Measurements from ENCODE around the gene NEK9.
"Not testable (repeated sequence)": the region's sequence is repeated elsewhere in the genome, so short reads cannot be mapped to it uniquely, and the experiment has no call there.

Gene NEK9

DNA sequence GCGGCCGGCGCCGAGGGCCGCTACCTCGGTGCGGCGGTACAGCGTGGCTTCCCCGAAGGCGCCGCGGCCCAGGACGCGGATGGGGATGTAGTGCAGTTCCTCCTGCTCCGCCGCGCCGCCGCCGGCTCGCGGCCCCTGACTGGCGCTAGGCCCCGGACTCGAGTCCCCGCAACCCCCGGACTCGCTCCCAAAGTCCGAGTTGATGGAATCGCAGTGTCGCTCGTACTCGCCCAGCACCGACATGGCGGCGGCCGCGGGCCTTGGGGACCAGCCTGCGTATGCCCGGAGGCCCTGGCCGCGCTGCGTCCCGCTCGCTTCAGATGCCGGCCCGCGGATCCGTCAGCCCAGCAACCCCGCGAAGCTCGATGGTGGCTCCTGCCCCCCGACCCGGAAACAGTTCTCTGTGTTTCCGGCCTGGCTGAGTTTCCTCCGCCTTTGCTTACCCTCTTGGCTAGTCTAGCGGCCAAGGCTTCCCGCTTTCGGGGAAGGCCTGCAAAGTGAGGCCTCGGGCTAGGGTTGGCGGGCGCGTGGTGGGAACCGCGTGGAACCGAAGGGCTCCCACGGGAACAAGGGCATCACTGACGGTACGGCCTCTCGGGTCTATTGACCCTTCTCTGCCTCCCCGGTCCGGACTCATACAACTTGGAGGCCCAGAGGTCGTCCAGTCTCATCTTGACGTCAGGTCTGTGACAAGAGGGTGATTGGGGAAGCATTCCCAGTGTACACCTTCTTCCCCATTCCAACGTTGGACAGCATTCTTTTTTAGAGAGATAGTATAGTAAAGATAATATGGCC lies at the start of gene NEK9:
TSS of gene NEK9 (minus strand) at position 370 of the 795 bp plus-strand sequence. CDS start at position 243, 127 bp downstream.
- ATAC-seq (peak; percentile 95), DNase-seq (peak; percentile 91)

DNA sequence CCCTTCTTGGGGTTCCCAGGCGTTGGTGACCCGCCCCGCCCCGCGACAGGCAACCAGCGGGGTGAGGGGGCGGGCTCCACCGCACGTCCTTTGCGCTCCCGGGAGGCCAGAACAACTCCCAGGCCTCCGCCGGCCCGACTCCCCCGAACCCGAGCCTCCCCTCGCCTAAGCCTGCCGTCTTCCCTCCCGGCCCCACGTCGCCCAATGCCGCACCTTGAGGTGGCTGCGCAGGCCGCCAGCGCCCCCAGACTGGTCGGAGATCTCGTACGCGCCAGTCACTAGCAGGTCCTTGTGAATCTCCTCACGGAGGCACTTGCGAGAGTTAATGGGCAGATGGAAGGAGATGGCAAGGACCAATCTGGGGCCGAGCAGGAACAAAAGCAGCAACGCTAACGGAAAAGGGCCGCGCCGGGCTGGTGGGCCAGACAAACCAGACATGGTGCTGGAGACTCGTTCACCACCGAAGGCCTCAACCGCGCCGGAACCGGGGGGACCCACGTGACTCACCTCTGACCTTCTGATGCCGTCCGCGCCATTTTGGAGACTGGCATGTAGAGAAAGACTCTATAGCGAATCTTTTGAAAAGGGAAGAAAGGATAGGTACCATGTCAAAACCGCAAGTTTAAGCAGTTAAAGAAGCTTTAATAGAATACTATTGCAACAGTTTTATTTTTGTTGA lies 49.4 kb upstream of the NEK9 start, which contains the start of gene TMED10:
TSS of gene TMED10 (minus strand) at position 471 of the 679 bp plus-strand sequence. CDS start at position 438, 33 bp downstream.
- ATAC-seq (peak; percentile 84), DNase-seq (peak; percentile 90)

DNA sequence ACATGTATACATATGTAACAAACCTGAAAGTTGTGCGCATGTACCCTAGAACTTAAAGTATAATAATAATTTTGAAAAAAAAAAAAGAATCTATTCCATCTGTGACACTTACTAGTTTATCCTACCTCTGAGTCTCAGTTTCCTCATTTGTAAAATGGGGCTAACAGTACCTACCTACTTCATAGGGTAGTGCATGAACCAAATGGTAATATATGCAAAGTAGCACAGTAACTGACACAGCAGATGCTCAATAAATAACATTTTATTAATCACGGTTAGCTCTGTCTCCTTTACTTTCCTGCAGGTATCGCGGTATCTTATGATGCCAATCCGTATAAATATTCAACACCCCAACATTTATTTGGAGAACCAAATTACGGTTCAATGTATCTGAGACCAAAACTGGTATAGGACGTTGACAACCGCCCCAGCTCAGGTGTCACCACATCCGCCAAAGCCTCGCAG lies 48.9 kb upstream of the NEK9 start:
- no peak for ATAC-seq
- no peak for DNase-seq

DNA sequence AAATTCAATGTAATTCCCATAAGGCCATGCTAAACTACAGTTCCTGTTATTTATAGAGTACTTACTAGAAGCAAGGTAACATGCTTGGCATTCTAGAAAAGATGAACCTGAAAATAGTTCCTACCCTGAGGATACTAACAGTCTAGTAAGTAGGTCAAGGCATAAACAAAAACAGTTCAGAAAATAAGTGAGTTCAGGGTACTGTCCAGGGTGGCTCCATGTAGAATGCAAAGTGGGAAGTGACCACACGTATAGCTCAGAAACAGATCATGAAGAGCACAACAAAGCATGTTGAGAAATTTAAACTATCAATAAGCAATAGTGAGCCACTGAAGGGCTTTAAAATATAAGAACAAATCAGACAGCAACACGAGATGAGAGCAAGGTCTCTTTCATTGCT lies 47.2 kb upstream of the NEK9 start:
- DNase-seq (no peak), ATAC-seq (no peak)

DNA sequence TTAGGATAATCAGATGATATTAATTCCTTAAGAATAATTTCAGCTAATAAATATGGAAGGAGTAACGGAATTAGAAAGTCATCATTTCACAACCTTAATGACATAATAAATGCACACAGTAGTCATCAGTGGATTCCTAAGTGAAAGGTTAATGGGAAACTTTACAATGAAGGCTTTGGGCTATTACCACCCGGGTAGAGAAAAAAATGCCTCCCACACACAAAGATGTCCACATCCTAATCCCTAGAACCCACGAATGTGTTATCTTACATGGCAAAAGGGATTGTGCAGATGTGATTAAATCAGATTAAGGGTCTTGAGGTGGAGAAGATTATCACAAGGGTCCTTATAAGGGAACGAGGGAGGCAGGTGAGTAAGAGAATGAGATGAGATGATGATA lies 43.9 kb upstream of the NEK9 start:
- ATAC-seq (no peak), DNase-seq (no peak)

DNA sequence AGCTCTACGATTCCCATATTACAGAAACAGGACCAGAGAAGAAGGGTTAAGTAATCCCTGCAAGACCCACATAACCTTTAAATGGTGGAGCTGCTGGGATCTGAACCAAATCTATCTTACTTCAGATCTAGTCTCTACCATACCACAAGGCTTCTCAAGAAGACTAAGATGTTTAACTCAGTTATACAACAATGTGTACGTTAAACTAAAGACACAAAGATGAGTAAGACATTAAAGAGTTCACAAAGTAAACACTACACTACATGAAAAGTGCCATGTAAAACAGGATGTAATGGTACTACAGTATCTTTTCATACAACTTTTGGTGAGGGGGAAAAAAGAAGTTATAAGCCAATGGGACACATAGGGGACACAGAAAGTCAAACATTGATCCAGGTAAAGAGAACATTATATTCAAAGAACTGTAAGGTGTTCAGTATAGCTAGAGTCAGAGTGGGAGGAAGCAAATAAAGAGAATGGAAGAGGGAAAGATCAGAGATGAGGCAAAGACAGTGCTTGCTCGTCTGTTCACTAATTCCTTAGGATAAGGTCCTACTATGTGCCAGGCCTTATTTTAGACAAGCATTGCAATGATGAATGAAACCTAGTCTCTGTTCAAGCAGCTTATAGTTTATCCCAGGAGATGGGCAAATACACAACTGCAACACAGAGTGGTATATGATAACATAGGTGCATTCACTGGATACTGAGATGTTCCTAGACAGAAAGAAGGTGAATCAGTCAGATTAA lies 41.9 kb upstream of the NEK9 start:
- DNase-seq (no peak), ATAC-seq (no peak)

DNA sequence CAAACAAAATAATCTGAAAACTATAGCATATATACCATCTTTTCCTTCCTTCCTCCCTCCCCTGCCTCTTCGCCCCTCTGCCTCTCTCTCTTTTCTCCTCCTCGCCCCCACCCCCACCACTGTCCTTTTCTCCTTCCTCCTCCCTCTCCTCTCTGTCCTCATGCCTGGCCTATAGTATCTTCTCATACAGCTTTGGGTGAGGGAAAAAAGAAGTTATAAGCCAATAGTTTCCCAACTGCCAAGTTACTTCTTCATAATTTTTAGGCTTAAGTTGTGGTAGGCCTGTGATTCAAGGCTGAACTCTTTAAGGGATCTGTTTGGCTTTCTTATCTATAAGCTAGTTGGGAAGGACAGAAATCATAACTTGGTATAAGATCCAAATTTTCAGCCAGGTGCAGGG lies 40.5 kb upstream of the NEK9 start:
- DNase-seq (no peak), ATAC-seq (no peak)

DNA sequence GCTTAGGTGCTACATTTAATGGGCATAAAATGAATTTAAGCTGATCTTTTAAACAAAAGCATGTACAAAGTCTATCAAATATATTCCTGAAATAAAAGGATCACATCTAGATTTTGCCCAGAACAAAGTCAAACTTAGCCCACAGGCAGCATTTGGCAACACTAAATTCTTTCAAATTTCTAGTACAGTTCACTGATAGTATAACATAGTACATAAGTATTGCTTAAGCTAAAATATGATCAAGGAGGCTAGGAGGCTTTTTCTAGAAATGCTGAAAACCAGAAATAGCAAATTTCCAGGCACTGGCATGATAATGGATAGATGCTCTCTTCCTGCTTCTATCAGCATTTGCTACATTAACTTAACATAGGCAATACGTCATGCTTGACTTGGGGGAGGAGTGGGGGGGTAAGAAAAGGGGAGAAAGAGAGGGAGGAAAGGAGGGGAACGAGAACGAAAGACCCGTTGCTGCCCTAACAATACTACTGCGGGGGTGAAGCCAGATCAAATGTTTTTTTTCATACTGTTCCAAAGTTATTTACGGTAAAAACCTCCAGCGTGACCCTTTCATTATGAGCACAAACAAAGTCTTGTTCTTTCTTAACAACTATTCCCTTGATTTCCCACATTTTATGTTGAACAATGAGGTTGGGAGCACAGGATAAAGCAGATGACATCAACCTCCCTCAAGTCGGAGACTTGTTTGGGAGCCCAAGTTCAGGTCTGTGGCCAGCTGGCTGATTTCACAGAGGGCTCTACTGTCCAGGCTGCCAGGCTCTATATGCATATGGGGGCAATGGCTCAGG lies 38.9 kb upstream of the NEK9 start:
- no peak for ATAC-seq
- no peak for DNase-seq

DNA sequence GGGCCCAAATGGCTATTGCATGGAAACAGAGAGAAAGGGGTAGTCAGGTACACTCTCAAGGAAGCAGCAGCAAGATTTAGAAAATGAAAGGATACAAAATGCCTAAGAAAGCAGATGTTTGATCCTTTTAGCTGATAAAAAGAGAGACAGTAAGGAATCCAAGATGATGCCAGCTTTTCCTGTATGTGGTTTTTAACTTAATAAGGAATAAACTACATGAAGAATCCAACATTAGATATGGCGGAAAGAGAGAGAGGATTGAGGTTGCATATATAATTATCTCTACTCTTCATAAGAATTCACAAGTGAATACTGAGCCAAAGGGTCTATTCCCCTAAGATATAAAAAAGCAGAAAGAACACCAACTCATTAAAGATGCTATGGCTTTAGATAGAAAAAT lies 38.0 kb upstream of the NEK9 start:
- ATAC-seq (no peak), DNase-seq (no peak)

DNA sequence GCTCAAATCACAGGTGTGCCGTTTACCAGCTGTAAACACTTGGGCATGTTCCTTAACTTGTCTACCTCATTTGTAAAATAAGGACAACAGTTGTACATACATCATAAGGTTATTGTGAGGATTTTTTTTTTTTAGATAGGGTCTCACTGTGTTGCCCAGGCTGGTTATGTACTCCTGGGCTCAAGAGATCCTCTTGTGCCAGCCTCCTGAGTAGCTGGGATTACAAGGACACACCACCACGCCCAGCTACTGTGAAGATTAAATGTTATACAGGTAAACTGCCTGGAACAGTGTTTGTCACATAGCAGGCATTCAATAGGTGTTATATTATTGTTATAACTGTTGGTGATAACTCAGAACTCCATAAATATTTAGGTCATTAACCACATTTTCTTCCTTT lies 36.8 kb upstream of the NEK9 start:
- no peak for DNase-seq
- no peak for ATAC-seq

DNA sequence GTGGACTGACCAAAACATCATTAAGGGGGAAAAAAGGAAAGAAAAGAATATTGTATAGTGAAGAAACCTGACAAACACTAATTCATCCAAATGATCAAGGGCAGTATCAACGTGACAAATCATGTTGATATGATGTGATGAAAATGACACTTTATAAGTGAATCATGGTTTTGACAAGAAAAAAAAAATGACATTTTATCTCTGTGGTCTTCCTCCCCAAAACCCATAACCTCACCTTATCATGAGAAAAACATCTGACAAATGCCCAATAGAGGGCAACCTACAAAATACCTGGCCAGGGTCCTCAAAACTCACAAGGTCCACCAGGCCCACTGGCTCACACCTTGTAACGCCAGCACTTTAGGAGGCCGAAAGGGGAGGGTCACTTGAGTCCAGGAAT lies 35.8 kb upstream of the NEK9 start:
- ATAC-seq, result peak; percentile 43
- no peak for DNase-seq

DNA sequence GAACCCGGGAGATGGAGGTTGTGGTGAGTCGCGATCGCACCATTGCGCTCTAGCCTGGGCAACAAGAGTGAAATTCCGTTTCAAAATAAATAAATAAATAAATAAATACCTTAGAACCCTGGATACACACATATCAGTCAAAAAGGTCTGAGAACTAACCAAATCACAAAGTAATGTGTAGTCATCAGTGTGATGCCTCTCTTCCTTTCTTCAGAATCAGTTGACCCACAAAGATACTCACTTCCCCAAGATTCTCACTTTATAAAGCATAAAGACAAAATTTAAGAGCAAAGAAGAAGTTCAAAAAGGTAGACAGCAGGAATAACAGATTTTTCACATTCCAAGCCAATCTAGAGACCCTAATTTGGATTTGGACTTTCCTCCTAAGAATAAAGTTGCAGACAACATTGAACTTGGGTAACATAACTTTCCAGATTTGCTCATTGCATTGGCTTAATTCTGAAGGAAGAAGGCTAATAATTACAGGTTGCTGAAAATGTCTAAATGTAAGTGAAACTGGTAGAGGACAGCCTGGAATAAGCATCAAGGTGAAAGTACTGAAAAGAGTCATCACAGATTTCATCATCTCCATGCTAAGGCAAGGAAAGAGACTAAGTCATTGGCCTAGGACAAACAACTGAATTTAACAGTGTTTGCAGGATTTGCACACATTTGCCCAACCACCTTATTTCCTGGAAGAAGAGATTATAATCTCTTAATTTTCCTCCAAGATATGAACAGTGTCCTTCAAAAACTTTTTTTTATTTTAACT lies 32.2 kb upstream of the NEK9 start:
- DNase-seq (no peak), ATAC-seq (peak; percentile 65)

DNA sequence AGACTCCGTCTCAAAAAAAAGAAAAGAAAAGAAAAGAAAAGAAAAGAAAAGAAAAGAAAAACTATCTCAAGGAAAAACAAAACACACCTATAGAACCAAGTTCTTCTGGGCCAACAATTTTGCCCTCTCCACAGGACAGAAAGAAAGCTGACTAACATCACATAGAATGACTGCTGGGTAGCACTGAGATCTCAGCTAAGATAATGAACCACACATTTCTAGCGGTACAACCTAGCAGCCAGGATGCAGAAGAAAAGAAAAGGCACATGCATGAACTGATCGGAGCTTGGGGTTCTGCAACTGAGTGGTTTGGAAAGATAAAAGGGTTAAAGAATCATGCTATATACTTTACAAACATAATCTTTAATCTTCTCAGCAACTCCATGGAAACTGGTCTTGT lies 30.1 kb upstream of the NEK9 start:
- DNase-seq, result no peak
- ATAC-seq, result peak; percentile 51

DNA sequence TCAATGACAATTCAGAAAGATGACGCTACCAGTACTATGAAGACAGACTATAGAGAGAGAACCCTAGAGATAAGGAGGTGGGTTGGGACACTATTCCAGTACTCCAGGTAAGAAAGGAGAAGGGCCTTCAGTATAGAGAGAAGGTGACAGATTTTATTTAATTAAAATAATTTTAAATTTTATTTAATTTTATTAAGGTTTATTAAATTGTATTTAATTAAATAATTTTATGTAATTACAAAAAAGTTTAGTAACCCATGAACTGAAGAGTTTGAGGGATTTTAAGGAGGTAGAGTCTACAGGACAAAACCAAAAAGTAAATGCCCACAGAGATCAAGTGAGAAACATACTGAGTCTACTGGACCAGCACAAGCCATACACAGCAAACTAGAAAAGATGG lies 29.3 kb upstream of the NEK9 start:
- ATAC-seq, result no peak
- DNase-seq, result no peak

DNA sequence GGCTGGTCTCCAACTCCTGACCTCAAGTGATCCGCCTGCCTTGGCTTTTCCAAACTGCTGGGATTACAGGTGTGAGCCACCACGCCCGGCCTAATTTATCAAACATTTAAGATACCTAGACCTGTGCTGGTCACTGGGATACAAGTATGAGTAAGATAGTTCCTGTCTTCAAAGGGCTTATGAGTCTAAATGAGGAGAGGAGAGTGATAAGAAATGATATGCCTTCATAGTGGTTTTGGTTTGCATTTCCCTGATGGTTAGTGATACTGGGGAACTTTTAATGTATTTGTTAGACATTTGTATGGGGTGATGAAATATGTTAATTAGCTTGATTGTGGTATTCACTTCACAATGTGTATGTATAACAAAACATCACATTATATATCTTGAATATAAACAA lies 28.3 kb upstream of the NEK9 start:
- ATAC-seq (peak; percentile 55), DNase-seq (no peak)

DNA sequence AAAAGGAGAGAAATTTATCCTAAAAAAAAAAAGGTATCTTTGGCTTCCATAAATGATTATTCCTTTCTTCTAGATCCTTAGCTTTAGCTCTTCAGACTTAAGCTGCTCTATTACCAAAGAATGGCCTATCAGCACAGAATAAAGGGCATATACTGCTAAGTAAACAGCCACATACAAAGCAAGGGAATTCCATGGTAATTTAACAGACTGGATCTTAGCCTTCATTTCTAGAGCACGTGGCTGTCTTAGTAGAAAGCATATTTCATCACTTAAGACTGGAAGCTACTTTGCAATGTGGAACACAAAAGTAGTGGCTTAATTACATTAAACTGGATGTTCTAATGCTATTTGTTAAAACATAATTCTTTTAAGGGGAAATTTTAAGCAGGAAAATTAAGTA lies 26.4 kb upstream of the NEK9 start:
- DNase-seq, result no peak
- ATAC-seq, result no peak

DNA sequence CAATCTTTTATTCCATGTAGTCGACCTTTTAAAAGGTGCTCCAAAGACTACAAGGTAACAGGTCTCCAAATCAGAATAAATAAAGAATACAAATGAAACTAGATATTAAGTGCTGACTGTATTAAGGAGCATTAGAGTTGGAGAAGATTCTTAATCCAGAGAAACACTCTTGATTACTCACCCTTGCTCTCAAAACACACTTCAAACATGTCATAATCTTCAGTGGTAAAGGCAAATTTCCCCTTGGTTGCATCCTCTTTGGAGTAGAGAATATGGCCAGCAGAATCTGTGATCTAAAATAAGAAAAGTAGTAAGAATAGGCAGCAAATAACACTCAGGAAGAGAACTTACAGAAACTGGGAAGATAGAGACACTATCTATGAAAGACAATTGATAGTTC lies 25.0 kb upstream of the NEK9 start:
- DNase-seq (no peak), ATAC-seq (no peak)

DNA sequence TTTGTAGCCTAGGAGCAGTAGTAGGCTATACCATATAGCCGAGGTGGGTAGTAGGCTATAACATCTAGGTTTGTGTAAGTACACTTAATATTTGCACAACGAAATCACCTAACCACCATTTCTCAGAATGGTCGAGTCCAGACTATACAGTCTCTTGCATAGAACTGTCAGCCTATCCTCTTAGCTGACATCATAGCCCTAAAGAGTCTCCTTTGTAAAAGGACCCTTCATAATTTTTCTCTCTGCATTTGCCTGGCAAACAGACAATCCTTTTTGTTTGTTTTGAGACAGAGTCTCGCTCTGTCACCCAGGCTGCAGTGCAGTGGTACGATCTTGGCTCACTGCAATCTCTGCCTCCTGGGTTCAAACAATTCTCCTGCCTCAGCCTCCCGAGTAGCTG lies 23.8 kb upstream of the NEK9 start:
- not testable (repeated sequence) for ATAC-seq, DNase-seq

DNA sequence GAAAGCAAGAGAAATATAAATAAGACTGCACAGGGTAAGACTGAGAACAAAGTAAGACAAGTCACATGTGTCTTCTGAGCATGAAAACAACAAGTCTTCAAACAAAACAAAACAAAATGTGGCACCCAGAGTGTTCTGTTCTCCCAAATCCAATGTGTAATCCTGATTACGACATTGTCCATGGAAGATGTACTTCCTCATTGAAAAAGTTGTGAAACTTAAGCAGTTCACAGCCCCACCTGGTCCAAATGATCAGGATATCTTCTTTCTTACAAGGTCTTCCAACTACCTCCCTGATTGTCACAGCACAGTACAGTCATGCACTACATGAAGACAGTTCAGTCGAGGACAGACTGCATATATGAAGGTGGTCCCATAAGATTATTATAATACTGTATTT lies 23.3 kb upstream of the NEK9 start:
- no peak for DNase-seq
- ATAC-seq, result no peak

DNA sequence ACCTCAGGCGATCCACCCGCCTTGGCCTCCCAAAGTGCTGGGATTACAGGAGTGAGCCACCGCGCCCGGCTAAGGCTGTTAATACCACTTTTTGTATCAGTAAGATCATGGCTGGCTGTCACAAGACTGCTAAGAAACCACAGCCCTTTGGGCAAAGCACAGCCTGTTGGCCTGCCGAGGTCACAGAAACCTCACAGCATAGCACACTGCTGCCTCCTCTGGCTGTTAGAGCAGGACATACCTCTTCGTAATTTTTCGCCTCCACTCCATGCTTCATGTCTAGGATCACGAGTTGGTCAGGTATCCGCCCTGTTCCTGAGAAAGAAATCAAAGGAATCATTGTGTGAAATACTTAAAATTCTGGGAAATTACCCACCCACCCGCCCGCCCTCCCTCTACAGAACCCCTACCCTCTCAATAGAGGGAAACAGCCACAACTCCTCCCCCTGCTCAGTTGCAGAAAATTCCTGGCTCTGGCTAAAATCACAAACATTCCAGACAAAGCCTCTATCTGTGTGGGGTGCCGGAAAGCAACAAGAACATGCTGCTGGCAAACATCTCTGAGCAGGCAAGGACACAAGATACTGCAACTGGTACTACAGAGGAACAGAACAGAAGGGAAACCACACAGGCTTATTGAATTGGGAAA lies 20.7 kb upstream of the NEK9 start:
- DNase-seq, result peak; percentile 21
- ATAC-seq, result peak; percentile 57

DNA sequence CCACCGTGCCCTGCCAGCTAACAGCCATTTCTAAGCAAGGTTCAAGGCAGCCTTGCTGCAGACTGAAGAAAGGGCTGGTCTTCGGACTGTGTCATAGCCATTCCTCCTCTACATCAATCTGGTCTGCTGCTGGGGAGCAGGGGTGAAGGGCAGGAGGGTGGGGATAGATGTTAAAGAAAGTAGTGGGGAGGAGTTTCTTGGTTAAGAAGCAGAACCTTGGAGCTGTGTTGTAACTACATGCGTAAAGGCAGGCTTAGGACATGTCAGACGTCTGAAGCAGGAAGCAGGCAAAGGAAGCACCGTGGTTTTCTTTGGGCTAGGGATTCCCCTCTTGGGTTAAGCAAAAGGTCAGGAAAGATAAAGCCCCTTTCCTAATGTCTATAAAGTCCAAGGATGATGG lies 18.1 kb upstream of the NEK9 start:
- peak; percentile 63 for ATAC-seq
- DNase-seq, result no peak

All from stimulated activated naive CD8-positive, alpha-beta T cell treated with anti-CD3 and anti-CD28 coated beads, Interleukin-15, Interleukin-2, amounts not matched to agents 100 U/mL and 50 U/mL, for 24 hours (primary cell).